Measurements from ENCODE around the gene SOD3.
A peak's percentile ranks its signal among the peaks of the same experiment; 100 is the strongest.

SOD3 gene

DNA sequence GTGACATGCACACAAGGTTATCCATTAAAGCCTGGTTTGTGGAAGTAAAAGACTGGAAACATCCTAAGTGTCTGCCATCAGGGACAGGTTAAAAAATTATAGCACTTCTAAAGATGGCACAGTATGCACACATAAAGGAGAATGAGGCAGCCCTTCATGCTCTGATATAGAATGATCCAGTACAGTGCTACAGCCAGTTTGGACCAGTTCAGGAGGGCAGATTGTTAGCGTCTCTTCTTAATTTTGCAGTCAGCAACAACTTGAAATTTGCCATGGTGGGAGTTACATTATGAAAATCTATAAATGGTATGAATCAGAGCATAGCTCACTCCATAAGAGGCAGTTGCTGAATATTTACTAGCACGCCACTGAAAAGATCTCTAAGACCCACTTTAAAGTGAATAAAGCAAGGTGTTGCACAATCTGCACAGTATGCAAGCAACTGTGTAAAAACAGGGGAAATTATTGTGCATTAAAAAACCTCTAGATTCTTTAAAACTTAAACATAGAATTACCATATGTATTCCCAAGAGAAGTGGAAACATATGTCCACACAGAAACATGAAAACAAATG is 20.3 kb upstream of the SOD3 start:
- DNase-seq (ENCODE audit: low spot score) = no peak

GRCh38 chr4:24775750-24776149 is 19.6 kb upstream of the SOD3 start:
- no peak for DNase-seq (ENCODE audit: low spot score)

DNA sequence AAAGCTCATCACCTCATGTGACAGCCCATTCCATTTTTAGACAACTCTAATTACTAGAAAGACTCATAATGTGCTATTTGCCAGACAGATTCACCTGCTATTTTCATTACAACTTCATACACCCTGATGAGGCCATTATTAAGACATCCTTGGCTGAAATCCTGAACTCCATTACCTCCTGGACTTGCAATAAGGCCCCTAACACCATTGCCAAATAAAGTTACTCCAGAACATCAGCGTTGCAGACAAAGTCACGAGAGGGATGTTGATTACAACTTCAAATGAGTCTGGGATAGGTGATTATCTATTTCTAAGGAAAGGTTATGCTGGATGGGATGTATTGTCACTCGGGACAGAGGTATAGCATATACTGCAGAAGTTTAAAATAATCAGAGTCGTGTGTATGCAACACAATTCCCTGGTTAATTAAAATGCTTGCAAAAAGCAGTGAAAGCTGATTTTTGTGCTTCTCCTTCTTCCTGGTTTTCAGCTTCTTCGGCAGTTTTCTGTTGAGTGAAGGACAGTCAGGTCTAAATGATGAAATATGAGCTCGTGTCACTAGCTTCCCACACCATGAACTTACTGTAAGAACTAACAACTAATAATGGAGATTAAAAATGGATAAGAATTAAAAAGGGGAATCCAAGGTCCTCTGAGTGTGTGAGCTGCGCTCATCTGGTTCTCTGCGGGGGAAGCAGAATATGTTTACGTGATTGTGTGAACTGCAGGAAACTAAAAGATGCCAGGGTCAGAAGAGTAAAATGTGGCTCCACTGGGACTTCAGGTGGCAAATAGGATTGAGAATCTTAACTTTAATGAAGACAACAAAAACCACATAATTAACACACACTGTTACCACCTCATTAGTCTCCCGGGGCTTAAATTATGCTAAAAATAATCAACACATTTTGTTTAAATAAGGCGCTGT is 17.6 kb upstream of the SOD3 start:
- no peak for DNase-seq (ENCODE audit: low spot score)

GRCh38 chr4:24778464-24779225 is 16.7 kb upstream of the SOD3 start:
- DNase-seq (ENCODE audit: low spot score) = no peak

DNA sequence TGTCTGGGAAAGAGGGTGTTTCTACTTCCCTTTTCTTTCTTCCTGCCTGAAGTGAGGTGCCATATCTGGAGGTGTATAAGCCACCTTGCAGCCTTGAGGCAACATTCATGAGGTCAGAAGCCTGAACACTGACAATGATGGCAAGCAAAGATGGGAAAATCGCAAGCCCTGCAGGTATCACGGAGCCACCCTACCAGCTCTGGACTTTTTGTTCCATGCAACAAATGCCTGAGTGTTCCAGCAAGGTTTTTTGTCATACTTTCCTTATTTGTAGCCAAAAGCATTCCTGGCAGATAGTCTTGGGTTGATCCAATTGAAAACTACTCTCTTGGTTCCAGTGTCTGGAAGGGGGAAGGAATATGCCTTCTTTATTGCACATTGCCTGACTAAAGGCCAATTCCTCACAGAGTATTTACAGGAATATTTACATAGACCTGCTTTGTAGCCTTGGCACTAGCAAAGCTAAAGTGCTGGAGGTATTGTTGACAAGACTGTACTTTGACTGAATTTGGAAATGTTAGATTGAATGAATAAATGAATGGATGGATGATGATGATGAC is 14.4 kb upstream of the SOD3 start:
- DNase-seq (ENCODE audit: low spot score) = no peak

DNA sequence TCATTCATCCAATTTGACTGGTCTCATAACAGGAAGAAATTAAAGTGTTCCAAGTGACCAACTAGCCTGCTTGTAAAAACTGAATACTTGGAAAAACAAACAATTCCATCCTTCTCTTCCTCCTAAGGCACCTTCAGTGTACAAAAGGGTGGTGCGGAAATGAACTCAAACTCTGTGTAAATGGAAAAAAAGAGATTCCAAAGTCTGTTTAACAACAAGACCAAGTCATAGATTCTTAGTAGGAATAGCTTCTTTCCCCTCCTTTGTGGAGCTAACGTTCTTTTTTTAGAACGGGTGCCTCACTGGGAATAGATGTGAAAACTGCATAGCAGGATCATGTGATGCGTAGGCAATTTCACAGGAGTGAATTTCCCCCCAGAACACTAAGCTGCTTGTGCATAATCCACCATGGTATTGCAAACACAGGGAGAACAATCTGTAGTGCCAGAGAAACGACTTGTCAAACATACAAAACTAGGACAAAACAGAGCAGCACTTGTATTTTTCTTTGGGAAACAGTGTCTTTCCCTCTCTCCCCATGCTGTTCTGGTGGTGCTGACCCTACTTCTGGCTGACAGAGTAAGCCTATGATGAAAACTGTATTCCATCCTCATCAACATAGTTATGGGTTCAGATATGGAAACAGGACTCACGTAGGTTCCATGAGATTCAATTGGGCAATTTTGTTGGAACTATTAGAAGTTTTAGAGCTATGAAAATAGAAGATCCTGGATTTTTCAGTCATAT is 13.2 kb upstream of the SOD3 start:
- DNase-seq (ENCODE audit: low spot score) = no peak

GRCh38 chr4:24783506-24783905 is 11.9 kb upstream of the SOD3 start:
- DNase-seq (ENCODE audit: low spot score) = no peak

DNA sequence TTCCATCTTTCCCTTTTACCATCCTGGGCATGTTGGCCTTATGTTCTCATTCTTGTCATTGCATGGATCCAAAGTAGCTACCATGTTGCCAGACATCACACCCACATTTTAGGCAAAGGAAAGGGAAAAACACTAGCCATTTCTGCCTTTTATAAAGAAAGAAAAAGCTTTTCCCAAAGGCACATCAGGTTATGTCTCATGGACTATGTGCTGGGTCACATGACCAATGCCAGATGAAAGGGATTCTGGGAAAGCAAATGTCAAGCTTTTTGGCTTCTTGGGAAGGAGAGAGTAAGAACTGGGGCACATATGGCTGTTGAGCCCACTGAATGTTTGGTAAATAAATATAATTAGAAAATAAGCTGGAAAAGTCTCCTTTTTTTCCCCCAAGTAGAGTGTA is 4.3 kb upstream of the SOD3 start:
- DNase-seq (ENCODE audit: low spot score) = no peak

DNA sequence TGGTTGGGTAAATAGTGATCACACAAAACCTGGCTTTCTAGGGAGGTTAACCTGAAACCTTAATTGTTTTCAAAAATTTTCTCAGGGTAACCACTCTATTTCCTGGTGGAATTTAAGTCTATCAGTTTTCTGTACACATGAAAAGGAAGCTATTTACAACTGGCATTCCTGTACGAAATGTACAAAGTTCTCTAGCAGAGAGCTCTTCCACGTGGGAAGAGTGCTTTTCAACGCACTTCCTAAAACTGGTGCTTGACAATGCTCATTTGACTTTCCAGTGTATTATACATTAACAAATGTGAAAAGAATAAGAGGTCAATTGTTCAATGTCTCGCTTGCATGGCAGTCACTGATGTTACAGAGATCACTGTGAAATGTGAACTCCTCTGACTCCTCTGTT is 2.8 kb upstream of the SOD3 start:
- DNase-seq (ENCODE audit: low spot score) = no peak

DNA sequence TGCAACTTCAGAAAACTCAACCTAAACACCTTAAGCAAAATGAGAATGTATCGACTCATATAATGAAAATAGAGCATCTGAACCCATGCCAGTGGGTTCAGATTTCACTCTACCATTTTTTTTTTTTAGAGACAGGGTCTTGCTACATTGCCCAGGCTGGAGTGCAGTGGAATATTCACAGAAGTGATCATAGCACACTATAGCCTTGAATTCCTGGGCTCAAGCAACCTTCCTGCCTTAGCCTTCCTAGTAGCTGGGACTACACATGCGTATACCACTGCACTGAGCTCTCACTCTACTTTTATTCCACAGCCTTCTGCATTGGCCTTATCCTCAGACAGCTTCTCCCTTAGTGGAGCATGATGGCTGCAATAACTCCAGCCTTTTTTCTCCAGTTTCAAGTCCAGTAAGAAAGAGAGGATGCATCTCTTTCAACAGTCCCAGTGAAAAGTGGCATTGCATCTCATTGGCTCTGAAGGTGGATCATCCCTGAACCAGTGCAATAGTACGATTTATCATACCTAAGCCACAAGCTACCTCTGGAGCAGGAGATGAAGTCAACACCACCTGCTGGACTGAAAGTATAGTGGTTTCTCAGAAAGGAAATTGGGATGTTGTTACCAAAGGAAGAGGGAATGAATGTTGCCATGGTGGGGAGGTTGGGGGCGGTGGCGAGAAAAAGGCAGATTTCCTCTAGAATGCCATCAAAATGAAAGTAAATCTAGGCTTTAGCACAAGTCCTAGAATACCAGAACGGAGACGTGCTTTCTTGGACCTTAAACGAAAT is 2.0 kb upstream of the SOD3 start:
- DNase-seq (ENCODE audit: low spot score) = no peak

DNA sequence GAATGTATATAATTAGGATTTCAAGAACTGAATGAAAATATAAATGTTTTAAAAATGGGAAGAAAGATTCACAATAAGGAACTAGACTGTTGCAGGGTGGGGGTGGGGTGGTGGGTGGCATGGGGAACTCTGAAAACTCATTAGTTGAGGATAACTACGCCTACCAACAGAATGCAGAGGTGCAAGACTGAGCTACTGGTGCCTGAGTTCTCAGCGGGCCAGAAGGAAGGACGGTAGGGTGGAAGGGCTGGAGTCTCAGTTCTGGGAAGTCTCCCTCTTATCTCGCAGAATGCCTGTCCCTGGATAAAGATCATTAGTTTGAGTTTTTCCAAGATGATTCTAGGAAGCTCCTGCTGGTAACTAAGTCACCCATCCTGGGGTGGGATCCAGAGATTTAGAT is 1.3 kb upstream of the SOD3 start:
- no peak for DNase-seq (ENCODE audit: low spot score)

DNA sequence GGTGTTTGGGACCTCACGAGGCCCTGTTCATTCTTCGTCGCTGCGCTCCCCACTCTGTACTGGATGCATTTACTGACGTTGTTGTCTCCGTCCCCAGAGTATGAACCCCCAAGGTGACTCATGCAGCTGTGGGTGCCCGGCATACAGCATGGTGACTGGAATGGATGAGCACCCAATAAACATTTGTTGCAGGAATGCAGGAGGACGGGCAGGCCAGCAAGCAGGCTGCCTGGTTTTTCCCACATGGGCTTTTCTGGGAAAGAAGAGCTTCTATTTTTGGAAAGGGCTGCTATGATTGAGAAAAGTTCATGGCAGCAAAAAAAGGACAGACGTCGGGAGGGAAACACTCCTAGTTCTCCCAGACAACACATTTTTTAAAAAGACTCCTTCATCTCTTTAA is 893 bp upstream of the SOD3 start:
- no peak for DNase-seq (ENCODE audit: low spot score)

DNA sequence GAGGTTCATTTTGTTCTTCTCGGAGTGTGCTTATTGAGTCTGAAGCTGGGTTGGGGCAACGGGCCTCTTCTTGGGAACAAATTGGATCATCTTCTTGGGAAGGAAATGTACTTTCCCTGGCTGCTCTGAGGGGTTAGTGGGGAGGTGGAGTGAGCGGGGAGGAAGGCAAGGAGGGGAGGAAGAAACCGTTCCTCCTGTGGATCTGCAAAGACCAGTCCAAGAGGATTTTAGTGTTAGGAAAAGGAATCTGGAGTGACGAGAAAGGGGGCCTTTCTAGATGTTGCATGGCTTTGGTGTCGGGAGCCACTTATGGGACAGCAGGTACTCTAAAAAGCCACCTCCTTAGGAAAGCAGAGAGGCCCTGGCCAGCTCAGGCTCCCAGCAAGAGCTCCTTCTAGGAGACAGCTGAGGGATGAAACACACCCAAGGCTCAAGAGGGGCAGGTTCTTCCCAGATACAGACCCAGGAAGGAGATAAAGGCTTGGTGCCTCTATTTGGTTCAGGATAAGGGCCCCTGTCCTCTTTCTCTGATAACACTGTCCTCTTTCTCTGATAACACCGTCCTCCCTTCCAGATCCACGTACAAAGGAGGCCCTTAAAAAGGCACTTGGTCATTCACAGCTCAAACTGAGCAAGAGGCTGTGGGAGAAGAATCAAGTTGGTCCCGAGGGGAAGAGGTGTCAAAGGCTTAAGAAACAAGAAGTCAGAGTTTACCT is 451 bp downstream of the SOD3 start:
- no peak for DNase-seq (ENCODE audit: low spot score)

- no peak for DNase-seq (ENCODE audit: low spot score)
Measured at GRCh38 chr4:24796620-24797019, 1.2 kb downstream of the SOD3 start.

DNA sequence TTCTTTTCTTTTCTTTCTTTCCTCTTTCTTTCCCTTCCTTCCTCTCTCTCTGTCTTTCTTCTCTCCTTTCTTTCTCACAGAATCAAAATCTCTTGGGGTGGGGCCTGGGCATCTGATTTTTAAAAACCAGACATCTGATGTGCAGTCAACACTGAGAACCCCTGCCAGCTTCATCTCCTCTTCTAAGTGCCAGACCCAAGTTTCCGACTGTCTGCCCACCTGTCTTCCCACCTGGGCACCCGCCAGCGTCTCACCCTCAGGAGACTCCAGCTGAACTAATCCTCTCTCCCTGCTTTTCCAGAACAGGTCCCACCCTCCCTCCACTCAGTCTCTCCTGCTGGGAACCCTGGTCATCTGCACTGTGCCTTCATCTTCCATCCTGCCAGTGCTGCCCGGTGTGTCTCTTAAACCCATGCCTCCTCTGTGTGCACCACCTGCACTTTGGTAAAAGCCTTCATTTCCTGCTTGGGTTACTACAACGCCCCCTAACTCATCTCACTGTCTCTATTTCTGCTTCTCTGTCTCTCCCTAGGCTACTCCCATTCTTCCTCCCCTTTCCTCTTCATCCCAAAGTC is 2.8 kb downstream of the SOD3 start:
- DNase-seq (ENCODE audit: low spot score) = no peak

DNA sequence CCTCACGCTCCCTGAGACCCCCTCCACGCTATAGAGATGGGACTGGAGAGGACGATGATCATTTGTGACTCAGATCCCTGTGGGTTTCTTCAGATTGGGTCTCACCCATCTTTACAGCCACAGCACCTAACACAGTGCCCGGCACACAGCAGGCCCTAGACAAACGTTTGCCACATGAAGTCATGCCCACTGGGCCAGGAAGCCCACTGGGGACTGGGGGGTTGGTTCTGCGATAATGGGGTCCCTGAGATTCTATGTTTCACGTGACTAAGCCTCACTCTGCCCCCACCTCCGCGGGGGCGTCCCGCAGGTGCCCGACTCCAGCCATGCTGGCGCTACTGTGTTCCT is 3.8 kb downstream of the SOD3 start:
- no peak for DNase-seq (ENCODE audit: low spot score)

DNA sequence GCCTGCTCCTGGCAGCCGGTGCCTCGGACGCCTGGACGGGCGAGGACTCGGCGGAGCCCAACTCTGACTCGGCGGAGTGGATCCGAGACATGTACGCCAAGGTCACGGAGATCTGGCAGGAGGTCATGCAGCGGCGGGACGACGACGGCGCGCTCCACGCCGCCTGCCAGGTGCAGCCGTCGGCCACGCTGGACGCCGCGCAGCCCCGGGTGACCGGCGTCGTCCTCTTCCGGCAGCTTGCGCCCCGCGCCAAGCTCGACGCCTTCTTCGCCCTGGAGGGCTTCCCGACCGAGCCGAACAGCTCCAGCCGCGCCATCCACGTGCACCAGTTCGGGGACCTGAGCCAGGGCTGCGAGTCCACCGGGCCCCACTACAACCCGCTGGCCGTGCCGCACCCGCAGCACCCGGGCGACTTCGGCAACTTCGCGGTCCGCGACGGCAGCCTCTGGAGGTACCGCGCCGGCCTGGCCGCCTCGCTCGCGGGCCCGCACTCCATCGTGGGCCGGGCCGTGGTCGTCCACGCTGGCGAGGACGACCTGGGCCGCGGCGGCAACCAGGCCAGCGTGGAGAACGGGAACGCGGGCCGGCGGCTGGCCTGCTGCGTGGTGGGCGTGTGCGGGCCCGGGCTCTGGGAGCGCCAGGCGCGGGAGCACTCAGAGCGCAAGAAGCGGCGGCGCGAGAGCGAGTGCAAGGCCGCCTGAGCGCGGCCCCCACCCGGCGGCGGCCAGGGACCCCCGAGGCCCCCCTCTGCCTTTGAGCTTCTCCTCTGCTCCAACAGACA is 4.4 kb downstream of the SOD3 start:
- peak; percentile 58 for DNase-seq (ENCODE audit: low spot score)

DNA sequence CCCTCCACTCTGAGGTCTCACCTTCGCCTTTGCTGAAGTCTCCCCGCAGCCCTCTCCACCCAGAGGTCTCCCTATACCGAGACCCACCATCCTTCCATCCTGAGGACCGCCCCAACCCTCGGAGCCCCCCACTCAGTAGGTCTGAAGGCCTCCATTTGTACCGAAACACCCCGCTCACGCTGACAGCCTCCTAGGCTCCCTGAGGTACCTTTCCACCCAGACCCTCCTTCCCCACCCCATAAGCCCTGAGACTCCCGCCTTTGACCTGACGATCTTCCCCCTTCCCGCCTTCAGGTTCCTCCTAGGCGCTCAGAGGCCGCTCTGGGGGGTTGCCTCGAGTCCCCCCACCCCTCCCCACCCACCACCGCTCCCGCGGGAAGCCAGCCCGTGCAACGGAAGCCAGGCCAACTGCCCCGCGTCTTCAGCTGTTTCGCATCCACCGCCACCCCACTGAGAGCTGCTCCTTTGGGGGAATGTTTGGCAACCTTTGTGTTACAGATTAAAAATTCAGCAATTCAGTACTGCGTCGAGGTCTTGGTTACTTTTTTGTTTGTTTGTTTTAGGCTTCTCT is 5.0 kb downstream of the SOD3 start:
- peak; percentile 51 for DNase-seq (ENCODE audit: low spot score)
